Mucosa of descending colon (tissue), 3 donors: Measurements from ENCODE around the gene ERBIN. TPM values are rescaled to one million over a fixed set of nuclear protein-coding genes. Genes with fewer than 3 reads are reported as not detected.

Experiments
- ATAC-seq: fragments of 200-7000 bp; cut with Tn5 transposase; one replicate; pipeline ENCODE4 v1.9.1; 2020; ENCODE audit warnings: mild to moderate bottlenecking, moderate library complexity
- DNase-seq, 3 donors: peaks; one replicate each; pipeline ENCODE4 v3.0.0-alpha.2; 2020
- H3K36me3 ChIP-seq: fragments of 200-600 bp; one replicate; pipeline ENCODE4 v1.8.0; 2021; ENCODE audit warnings: low read depth, mild to moderate bottlenecking
- H3K4me1 ChIP-seq: fragments of 200-600 bp; one replicate; pipeline ENCODE4 v1.8.0; 2021; ENCODE audit warnings: low read depth, mild to moderate bottlenecking
- H3K4me3 ChIP-seq: fragments of 200-600 bp; one replicate; pipeline ENCODE4 v1.8.0; 2021; ENCODE audit warnings: mild to moderate bottlenecking
- H3K9me3 ChIP-seq: fragments of 200-600 bp; one replicate; pipeline ENCODE4 v1.8.0; 2021; ENCODE audit warnings: mild to moderate bottlenecking
- CTCF ChIP-seq: fragments of 200-600 bp; IDR thresholded peaks from one replicate; pipeline ENCODE4 v1.8.0; 2022; ENCODE audit warnings: antibody characterized with exemption, mild to moderate bottlenecking
- intact Hi-C, 2 donors: fragments of 100-400 bp; cut with DNase I in 1 of 2; cut with micrococcal nuclease in 1 of 2; formaldehyde crosslinking; loops; one replicate each; pipeline versions ENCODE4 v1.11.0 to v1.11.1; 2022; cut with DNase I, micrococcal nuclease
- total RNA-seq, 3 donors: library from RNA; stranded (reverse); fragmentation: NEBNext Ultra II Directional in 2 of 3; extraction: Animal tissue kit (Norgen Biotek cat#: 25700) in 2 of 3; gene quantifications; one replicate each; pipeline versions ENCODE4 v1.2.1 to v1.2.4, GENCODE V29; 2021 to 2023
- donor health status: DM: no; HTN: no; CAD: no; lungs with moderate emphysema.
- donor health status: DM: no; HTN: no; CAD: no.
- donor health status: DM: no; HTN: yes; CAD: no.

The ERBIN gene
- total RNA-seq, 3 donors from 2014 or later = 123 to 157 (median 129) TPM

- Histone ChIP-seq H3K36me3 (no peaks in the 10 kb centered on the region), H3K4me1 (no peaks in the 10 kb centered on the region), H3K4me3 (no peak overlapping the region), H3K9me3 (no peaks in the 10 kb centered on the region)
- no peak for ATAC-seq
- intact Hi-C loops = no loop called here
- no peak for TF ChIP-seq CTCF
- no peak for DNase-seq
Observed at GRCh38 chr5:66001952-66002351, 75.6 kb downstream of the ERBIN start.

GRCh38 chr5:66002415-66002814 lies 76.0 kb downstream of the ERBIN start:
- no peaks in the 10 kb centered on the region for H3K9me3 ChIP-seq
- no peaks in the 10 kb centered on the region for H3K36me3 ChIP-seq
- intact Hi-C loops = no loop called here
- no peak overlapping the region for H3K4me3 ChIP-seq
- TF ChIP-seq CTCF = no peak
- ATAC-seq (no peak), DNase-seq (no peak)
- H3K4me1 ChIP-seq = no peaks in the 10 kb centered on the region

GRCh38 chr5:66004216-66004615 lies 77.8 kb downstream of the ERBIN start:
- no peaks in the 10 kb centered on the region for H3K4me1 ChIP-seq
- H3K36me3 ChIP-seq = no peaks in the 10 kb centered on the region
- DNase-seq = no peak
- no peak for TF ChIP-seq CTCF
- ATAC-seq = no peak
- no peaks in the 10 kb centered on the region for H3K9me3 ChIP-seq
- intact Hi-C loops = no loop called here
- no peak overlapping the region for H3K4me3 ChIP-seq

- H3K4me3 ChIP-seq = no peak overlapping the region
- DNase-seq (no peak), ATAC-seq (peak; percentile 52)
- H3K9me3 ChIP-seq = no peaks in the 10 kb centered on the region
- no peak for TF ChIP-seq CTCF
- no peaks in the 10 kb centered on the region for H3K4me1 ChIP-seq
- H3K36me3 ChIP-seq = no peaks in the 10 kb centered on the region
- intact Hi-C loops = no loop called here
Observed at GRCh38 chr5:66009277-66009676, 82.9 kb downstream of the ERBIN start.

GRCh38 chr5:66010476-66010875 lies 84.1 kb downstream of the ERBIN start:
- no peaks in the 10 kb centered on the region for H3K9me3 ChIP-seq
- TF ChIP-seq CTCF = no peak
- H3K36me3 ChIP-seq = no peaks in the 10 kb centered on the region
- DNase-seq (no peak), ATAC-seq (no peak)
- no peak overlapping the region for H3K4me3 ChIP-seq
- intact Hi-C loops = no loop called here
- no peaks in the 10 kb centered on the region for H3K4me1 ChIP-seq

GRCh38 chr5:66012271-66012670 lies 85.9 kb downstream of the ERBIN start:
- H3K4me1 ChIP-seq = no peaks in the 10 kb centered on the region
- DNase-seq = no peak
- H3K36me3 ChIP-seq = no peaks in the 10 kb centered on the region
- intact Hi-C loops = no loop called here
- H3K4me3 ChIP-seq = no peak overlapping the region
- H3K9me3 ChIP-seq = no peaks in the 10 kb centered on the region
- ATAC-seq = no peak
- no peak for TF ChIP-seq CTCF
